GM23248 (cell line): ENCODE data around the gene RBM41. TPM values are rescaled to one million over a fixed set of nuclear protein-coding genes. Genes with fewer than 3 reads are reported as not detected.
"Not testable (repeated sequence)": the region's sequence is repeated elsewhere in the genome, so short reads cannot be mapped to it uniquely, and the experiment has no call there.

Experiments used
- DNase-seq: peaks from one replicate; pipeline ENCODE4 v3.0.0-alpha.2; 2015
- H2AFZ ChIP-seq: fragments of 200-600 bp; sonication (generic); 2 replicates; pipeline ENCODE4 v1.6.1; 2016; ENCODE audit warnings: antibody characterized with exemption
- H3F3A ChIP-seq: fragments of 200-600 bp; sonication (generic); 2 replicates; pipeline ENCODE4 v1.6.1; 2016; ENCODE audit warnings: mild to moderate bottlenecking, antibody characterized with exemption, mixed run types; ENCODE audit not compliant: insufficient read depth
- H3K27ac ChIP-seq: fragments of 200-600 bp; sonication (generic); 2 replicates; pipeline ENCODE4 v1.5.1; 2016; ENCODE audit warnings: mild to moderate bottlenecking
- H3K27me3 ChIP-seq: fragments of 200-600 bp; sonication (generic); replicated peaks from 2 replicates; pipeline ENCODE4 v1.6.1; 2016; ENCODE audit warnings: mild to moderate bottlenecking; ENCODE audit not compliant: insufficient read depth
- H3K36me3 ChIP-seq: fragments of 200-600 bp; sonication (generic); 2 replicates; pipeline ENCODE4 v1.6.1; 2016; ENCODE audit warnings: low read depth, mild to moderate bottlenecking
- H3K4me1 ChIP-seq: fragments of 200-600 bp; sonication (generic); 2 replicates; pipeline ENCODE4 v1.6.1; 2016; ENCODE audit warnings: mild to moderate bottlenecking; ENCODE audit not compliant: insufficient read depth
- H3K4me2 ChIP-seq: fragments of 200-600 bp; sonication (generic); one replicate; pipeline ENCODE4 v1.6.1; 2016; ENCODE audit warnings: mild to moderate bottlenecking; ENCODE audit not compliant: unreplicated experiment
- H3K4me3 ChIP-seq: fragments of 200-600 bp; sonication (generic); 2 replicates; pipeline ENCODE4 v1.5.1; 2016; ENCODE audit warnings: mild to moderate bottlenecking
- H3K79me2 ChIP-seq: fragments of 200-600 bp; sonication (generic); 2 replicates; pipeline ENCODE4 v1.6.1; 2016; ENCODE audit warnings: mild to moderate bottlenecking; ENCODE audit not compliant: insufficient read depth
- H3K9ac ChIP-seq: fragments of 200-600 bp; sonication (generic); 2 replicates; pipeline ENCODE4 v1.6.1; 2016; ENCODE audit warnings: mild to moderate bottlenecking
- H3K9me2 ChIP-seq: fragments of 200-600 bp; sonication (generic); 2 replicates; pipeline ENCODE4 v1.6.1; 2016; ENCODE audit warnings: mixed run types, mild to moderate bottlenecking, moderate library complexity; ENCODE audit not compliant: insufficient read depth
- H3K9me3 ChIP-seq: fragments of 200-600 bp; sonication (generic); one replicate; pipeline ENCODE4 v1.6.1; 2017; ENCODE audit warnings: low read depth
- H4K20me1 ChIP-seq: fragments of 200-600 bp; sonication (generic); 2 replicates; pipeline ENCODE4 v1.6.0; 2016; ENCODE audit not compliant: insufficient read depth
- EZH2 ChIP-seq: fragments of 200-600 bp; sonication (generic); IDR thresholded peaks from 2 replicates; pipeline ENCODE4 v1.6.1; 2018; ENCODE audit warnings: antibody characterized with exemption, mild to moderate bottlenecking; ENCODE audit not compliant: insufficient read depth, poor library complexity, severe bottlenecking
- EZH2phosphoT487 ChIP-seq: fragments of 200-600 bp; sonication (generic); IDR thresholded peaks from 2 replicates; pipeline ENCODE4 v1.6.1; 2018; ENCODE audit warnings: antibody characterized with exemption, moderate library complexity, mild to moderate bottlenecking, low read depth; ENCODE audit not compliant: insufficient read depth
- WGBS, 2 experiments: methylation state at CpG; one replicate each; pipeline ENCODE4 v1.1.6; 2015 to 2017; ENCODE audit warnings: low lambda C conversion rate in 2 of 2, low coverage in 1 of 2; ENCODE audit errors: missing lambda C conversion rate in 2 of 2; 5-methylcytosine and 5-hydroxymethylcytosine counted together
- in situ Hi-C: fragments of 300-500 bp; cut with MboI; formaldehyde crosslinking; loops from 2 replicates; pipeline ENCODE4 v1.15.0; 2020
- polyA plus RNA-seq: library from polyadenylated mRNA; unstranded; fragments of >200 nt; fragmentation: Nextera tagmentation; extraction: Ambion mirVana; gene quantifications from 2 replicates; pipeline ENCODE4 v1.2.1, GENCODE V29; 2016
- total RNA-seq: library from RNA; depleted of rRNA; stranded (reverse); fragments of >200 nt; shearing (Covaris generic); gene quantifications from 2 replicates; pipeline ENCODE4 v1.2.3, GENCODE V29; 2014; rRNA removed

RBM41 gene
- total RNA-seq (4.9 and 23.3 TPM in 2 replicates), polyA plus RNA-seq (12.2 and 12.7 TPM in 2 replicates)

- 0 to 2% methylated on average over 15 to 20 of the region's 37 CpGs for WGBS, 2 experiments
- Histone ChIP-seq H3F3A (no peaks in the 10 kb centered on the region), H3K9me3 (no peaks in the 10 kb centered on the region)
Measured at GRCh38 chrX:107118322-107119147, at the start of gene RBM41. RBM41 (minus strand) TSS chrX:107118822; CDS start chrX:107118773, 49 bp downstream.

GRCh38 chrX:107168257-107168656 lies 49.6 kb upstream of the RBM41 start:
- TF ChIP-seq EZH2phosphoT487: no peak
- no peak for TF ChIP-seq EZH2

More at GRCh38 chrX:107118322-107119147, at the start of gene RBM41:
- Histone ChIP-seq H4K20me1 (no peaks in the 10 kb centered on the region), H3K4me2 (peak within 1 kb of the TSS; percentile 77), H3K79me2 (peaks cover 19% of the 10 kb centered on the region), H3K4me3 (peak within 1 kb of the TSS; percentile 97), H2AFZ (peak within 1 kb of the TSS; percentile 97), H3K4me1 (peaks cover 11% of the 10 kb centered on the region), H3K27me3 (no peaks in the 10 kb centered on the region), H3K9ac (peak within 1 kb of the TSS; percentile 94), H3K9me2 (no peaks in the 10 kb centered on the region), H3K36me3 (peaks cover 16% of the 10 kb centered on the region; the same call in 1 of the 2 replicates), H3K27ac (peak within 1 kb of the TSS; percentile 41)
- TF ChIP-seq EZH2phosphoT487 (no peak), EZH2 (no peak)
- in situ Hi-C loops: no loop called here
- peak; percentile 81 for DNase-seq

DNA sequence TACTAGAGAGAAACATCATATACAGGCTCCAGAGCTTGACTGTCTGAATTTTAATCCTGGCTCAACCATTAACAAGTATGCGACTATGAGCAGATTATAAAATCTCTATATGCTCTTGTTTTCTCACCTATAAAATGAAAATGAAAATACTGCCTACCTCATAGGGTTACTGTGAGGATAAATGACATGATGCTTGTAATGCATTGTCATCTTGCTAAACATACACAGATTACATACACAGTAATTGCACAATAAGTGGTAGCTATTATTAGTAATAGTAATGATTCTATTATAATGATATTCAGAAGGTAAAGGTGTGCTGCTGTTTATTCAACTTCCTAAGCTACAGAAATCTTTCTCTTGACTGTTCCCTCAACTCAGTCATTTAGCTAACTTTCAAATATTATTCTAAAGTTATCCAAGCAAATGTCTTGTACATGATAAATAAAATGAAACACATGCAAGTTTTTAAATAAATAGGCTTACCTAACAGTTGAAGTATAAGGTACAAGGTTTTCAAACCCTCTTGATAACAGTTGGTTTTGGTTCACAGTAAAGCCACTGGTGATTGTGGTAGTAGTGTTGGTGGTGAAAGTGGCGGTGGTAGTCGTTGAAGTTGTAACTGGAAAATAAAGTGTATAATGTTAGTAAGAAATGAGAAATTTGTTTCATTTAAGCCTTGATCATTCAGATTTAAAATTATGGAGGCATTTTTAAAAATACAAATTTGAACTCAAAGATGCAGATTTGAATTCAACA lies 48.7 kb upstream of the RBM41 start:
- no peak for DNase-seq
- WGBS, 2 experiments: 79 to 90% methylated on average over 3 of the region's 3 CpGs
- no peaks in the 10 kb centered on the region for H3K9me2 ChIP-seq
- TF ChIP-seq EZH2: no peak
- TF ChIP-seq EZH2phosphoT487: no peak
- H3K27me3 ChIP-seq: no peaks in the 10 kb centered on the region
- H3K4me3 ChIP-seq: no peak overlapping the region
- H4K20me1 ChIP-seq: no peaks in the 10 kb centered on the region
- H2AFZ ChIP-seq: no peak overlapping the region
- no peaks in the 10 kb centered on the region for H3K9me3 ChIP-seq
- H3F3A ChIP-seq: no peaks in the 10 kb centered on the region
- in situ Hi-C loops: no loop called here
- no peak overlapping the region for H3K4me2 ChIP-seq
- H3K79me2 ChIP-seq: no peaks in the 10 kb centered on the region
- H3K27ac ChIP-seq: no peak overlapping the region
- no peaks in the 10 kb centered on the region for H3K36me3 ChIP-seq
- no peak overlapping the region for H3K9ac ChIP-seq
- no peaks in the 10 kb centered on the region for H3K4me1 ChIP-seq

More at GRCh38 chrX:107168257-107168656, 49.6 kb upstream of the RBM41 start:
- Histone ChIP-seq H3K27ac (no peak overlapping the region), H3K4me3 (no peak overlapping the region), H3K9me3 (no peaks in the 10 kb centered on the region), H3K4me2 (no peak overlapping the region), H3K9me2 (no peaks in the 10 kb centered on the region), H3K27me3 (no peaks in the 10 kb centered on the region), H3K4me1 (no peaks in the 10 kb centered on the region), H3K9ac (no peak overlapping the region), H3K36me3 (no peaks in the 10 kb centered on the region), H3K79me2 (no peaks in the 10 kb centered on the region), H3F3A (no peaks in the 10 kb centered on the region), H4K20me1 (no peaks in the 10 kb centered on the region), H2AFZ (no peak overlapping the region)
- in situ Hi-C loops: no loop called here
- DNase-seq: no peak

- in situ Hi-C loops, H3K9ac ChIP-seq, H3K27me3 ChIP-seq, H3K36me3 ChIP-seq, H3K9me2 ChIP-seq, H4K20me1 ChIP-seq, H3K27ac ChIP-seq, H3K4me3 ChIP-seq, H3F3A ChIP-seq, H2AFZ ChIP-seq, H3K9me3 ChIP-seq, DNase-seq, H3K4me2 ChIP-seq, H3K79me2 ChIP-seq, H3K4me1 ChIP-seq: not testable (repeated sequence)
- 80% methylated on average over 3 of the region's 4 CpGs; no CpG with 5 or more reads in 1 of the 2 experiments for WGBS, 2 experiments
Measured at GRCh38 chrX:107157618-107158017, 39.0 kb upstream of the RBM41 start.

DNA sequence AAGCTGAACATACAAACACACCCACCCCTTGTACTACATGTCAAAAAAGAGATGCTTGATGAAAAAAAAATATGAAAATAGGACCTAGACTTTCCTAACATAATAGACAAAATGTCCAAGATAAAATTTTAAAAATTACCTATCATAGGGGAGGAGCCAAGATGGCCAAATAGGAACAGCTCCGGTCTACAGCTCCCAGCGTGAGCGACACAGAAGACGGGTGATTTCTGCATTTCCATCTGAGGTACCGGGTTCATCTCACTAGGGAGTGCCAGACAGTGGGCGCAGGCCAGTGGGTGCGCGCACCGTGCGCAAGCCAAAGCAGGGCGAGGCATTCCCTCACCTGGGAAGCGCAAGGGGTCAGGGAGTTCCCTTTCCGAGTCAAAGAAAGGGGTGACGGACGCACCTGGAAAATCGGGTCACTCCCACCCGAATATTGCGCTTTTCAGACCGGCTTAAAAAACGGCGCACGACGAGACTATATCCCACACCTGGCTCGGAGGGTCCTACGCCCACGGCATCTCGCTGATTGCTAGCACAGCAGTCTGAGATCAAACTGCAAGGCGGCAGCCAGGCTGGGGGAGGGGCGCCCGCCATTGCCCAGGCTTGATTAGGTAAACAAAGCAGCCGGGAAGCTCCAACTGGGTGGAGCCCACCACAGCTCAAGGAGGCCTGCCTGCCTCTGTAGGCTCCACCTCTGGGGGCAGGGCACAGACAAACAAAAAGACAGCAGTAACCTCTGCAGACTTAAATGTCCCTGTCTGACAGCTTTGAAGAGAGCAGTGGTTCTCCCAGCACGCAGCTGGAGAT lies 37.2 kb upstream of the RBM41 start:
- H3K9me2 ChIP-seq, H3F3A ChIP-seq, in situ Hi-C loops, H3K79me2 ChIP-seq, H3K27ac ChIP-seq, H3K36me3 ChIP-seq, DNase-seq, H4K20me1 ChIP-seq, H3K4me2 ChIP-seq, H3K9me3 ChIP-seq, H3K27me3 ChIP-seq, H3K4me1 ChIP-seq, H2AFZ ChIP-seq, H3K9ac ChIP-seq, H3K4me3 ChIP-seq: not testable (repeated sequence)
- WGBS, 2 experiments: 54 to 55% methylated on average over 12 to 20 of the region's 32 CpGs
